Stimulated activated CD8-positive, alpha-beta memory T cell treated with anti-CD3 and anti-CD28 coated beads, Interleukin-2, amount 100 ng/mL, for 1 hour (primary cell): ENCODE data around the gene BAZ1A.
"Not testable (repeated sequence)": the region's sequence is repeated elsewhere in the genome, so short reads cannot be mapped to it uniquely, and the experiment has no call there.

Source experiments
- DNase-seq, 2 donors: peaks; one replicate each; pipeline ENCODE4 v3.0.0-alpha.2; 2020; ENCODE audit warnings: low read depth in 2 of 2

The BAZ1A gene

DNA sequence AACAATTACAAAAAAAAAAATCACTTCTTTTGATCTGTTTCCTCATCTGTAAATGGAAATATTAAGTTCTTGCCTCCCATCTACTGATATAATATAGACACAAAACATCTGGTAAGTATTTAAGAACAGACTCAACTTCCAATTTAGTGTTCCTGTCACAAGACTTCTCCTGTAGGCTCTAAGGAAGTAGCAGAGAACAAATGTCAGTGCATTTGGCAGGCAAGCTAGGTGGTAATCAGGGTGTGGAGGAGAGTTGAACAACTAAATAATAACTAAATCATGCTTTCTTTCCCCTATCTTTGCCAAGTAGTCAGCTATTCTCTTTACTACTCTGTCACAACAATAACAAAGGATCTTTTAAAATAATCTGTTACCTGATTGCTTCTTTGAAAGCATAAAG, 22.1 kb downstream of the BAZ1A start:
- DNase-seq: no peak

DNA sequence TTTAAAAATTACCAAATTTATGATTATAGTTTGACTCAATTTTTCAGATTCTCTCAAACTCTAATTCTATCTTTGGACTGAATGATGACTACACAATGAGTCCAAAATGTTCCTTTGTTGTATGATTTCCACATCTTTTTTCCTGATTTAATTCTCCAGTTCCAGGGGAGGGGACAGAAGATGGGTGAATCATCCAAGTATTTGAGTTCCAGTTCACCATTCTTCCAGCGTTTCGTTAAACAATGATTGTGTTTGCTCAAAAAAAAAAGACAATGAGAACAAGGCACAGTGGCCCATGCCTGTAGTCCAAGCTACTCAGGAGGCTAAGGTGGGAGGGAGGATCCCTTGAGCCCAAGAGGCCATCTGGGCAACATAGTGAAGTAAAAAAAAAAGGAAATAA, 23.8 kb downstream of the BAZ1A start:
- no peak for DNase-seq

DNA sequence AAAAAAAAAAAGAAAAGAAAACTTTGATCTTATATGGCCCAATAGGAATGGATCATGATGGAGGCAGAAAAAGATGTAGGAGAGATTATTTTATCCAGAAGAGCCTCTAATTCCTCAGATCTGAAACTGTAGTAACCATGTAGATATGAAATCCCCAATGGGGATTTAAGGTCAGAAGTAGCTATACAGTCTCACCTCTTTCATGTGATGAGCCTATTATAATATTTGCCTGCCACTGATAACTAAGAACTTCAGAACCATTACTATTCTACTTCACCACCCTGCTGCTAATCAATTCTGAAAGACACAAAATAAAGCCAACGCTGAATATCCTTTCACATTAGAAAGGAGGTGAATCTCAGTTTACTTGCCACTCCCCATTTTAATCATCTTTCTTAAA, 29.3 kb downstream of the BAZ1A start:
- DNase-seq: no peak

DNA sequence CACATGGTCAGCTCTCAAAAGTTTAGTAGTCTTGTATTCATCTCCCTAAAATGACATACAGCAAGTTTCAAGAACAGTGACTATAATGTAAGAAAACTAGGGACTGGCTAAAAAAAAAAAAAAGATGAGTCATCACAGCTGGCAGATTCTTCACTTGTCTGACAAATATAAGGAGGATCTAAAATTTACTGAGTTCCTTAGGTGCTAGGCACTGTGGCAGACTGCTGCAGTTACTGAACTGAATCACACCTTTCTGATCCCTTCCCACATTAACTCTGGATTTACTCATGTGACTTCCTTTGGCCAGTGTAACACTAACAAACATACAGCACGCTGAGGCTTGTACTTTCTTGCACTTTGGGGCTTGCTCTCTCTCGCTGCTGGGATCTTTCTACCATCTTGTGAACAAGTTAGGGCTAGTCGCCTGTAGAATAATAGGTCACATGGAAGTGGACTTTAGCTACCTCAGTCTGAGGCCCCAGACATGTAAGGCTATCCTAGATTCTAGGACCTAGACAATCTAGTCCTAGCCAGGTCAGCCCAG, 32.1 kb downstream of the BAZ1A start:
- no peak for DNase-seq

DNA sequence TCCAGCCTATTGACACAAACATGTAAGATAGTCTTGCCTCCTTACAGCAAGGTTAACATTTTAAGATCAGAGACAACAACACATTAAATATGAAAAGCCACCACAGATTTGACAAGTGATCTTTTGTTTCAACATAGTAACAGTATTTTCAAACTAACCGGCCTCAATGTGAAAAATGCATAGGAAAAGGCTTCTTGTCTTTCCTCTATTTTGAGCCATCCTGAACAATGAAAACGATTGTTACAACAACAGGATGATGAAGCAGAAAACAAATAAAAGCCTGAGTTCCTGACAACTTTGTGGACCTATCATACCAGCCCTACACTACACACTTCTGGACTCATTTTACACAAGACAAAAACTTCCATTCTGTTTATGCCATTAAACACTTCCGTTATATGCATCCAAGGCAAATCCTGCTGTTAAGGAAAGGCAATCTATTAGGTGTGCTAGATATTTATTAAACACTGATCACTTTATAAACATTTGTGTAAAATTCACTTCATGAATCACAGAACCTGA, 37.3 kb downstream of the BAZ1A start:
- DNase-seq: no peak

DNA sequence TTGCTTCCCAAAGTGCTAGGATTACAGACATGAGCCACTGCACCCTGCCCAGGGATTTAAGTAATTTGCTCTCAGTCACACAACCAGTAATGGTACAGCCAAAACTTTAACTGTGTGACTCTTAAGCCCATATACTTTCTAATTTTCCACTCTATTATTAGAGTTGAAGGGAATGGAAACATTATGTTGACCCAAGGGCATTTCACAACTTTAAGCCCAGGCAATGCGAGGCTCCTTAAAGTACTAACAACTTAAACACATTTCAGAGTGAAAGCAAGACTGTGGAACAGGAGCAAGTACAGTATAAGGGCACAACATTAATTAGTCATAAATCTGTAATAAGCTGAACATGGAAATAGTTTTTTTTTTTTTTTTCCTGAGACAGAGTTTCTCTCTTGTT, 39.8 kb downstream of the BAZ1A start:
- DNase-seq: no peak

DNA sequence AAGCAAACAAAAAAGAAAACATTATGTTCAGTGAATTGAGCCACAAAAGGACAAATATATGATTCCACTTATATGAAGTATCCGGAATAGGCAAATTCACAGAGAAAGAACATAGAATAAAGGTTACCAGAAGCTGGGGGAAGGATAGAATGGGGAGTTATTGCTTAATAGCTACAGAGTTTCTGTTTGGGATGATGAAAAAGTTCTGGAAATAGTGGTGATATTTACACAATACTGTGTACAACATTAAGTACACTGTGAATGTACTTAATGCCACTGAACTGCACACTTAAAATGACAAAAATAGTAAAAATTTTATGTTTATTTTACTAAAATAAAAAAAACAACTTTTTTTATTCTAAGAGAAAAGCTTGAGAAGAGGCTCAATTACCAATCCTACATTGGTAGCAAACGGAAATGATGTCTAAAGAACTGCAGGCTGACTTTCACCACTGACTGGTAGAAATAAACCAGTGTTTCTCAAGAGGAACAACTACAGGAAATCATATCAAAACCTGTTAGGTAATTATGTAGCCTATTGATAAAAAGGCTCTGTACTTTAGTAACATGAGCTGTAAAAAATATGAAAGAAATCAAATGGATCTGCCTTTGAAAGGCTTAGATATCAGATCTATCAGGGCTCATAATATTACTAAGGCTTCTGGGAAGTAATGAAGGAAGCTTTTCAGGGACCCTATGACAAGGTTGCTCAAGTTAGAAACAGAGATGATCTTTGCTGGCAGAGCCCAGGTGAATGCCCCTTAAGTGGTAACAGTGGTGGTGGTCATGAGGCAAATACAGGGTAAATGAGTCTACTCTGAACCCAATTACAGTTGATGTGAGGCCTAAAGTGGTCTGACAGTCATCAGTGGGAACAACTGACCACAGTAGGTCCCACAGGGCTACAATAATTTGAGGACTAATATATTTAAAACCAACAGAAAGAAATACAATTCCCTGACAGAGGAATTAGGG, 41.3 kb downstream of the BAZ1A start:
- DNase-seq: no peak

DNA sequence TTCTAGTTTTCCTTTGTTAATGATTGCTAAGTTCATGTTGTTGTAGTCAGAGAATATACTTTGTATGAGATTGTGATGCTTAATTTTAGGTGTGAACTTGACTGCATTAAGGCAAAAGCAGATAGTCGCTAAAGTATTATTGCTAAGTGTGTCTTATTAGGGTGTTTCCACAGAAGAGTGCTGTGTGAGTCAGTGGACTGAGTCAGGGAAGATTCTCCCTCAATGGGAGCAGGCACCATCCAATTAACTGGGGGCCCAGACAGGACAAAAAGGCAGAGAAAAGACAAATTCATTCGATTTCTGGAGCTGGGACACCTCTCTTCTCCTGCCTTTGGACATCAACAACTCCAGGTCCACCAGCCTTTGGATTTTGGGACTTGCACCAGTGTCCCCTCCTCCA, 48.5 kb downstream of the BAZ1A start:
- DNase-seq: no peak

DNA sequence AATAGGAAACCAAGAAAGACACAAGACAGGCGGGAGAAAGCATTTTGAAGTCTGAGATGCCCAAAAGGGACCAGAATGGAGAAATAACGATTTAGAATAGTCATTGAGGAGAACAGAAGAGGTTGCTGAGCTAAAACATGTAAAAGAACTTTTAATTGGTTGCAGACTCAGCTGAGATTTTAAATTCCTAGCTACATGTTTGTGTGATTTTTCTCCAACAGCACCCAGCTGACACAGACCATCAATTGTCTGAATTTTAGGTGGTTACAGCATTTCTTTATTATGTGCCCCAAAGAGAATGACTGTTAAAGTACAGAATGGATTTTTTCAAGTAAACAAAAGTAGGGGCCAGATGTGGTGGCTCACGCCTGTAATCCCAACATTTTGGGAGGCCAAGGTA, 50.3 kb downstream of the BAZ1A start:
- DNase-seq: no peak

DNA sequence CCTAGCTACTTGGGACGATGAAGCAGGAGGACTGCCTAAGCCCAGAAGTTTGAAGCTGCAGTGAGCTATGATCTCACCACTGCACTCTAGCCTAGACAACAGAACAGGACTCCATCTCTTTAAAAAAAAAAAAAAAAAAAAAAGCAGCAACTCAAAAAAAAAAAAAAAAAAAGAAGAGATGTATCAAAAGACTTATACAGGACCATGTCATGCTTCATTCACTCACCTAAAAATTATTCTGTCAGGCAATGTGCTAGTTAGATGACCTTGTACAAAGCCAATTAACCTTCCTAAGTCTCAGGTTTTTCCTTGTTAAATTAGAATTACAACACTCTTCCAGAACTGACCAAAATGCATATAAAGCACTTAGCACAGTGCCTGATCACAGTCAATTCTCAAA, 50.9 kb downstream of the BAZ1A start:
- DNase-seq: no peak

DNA sequence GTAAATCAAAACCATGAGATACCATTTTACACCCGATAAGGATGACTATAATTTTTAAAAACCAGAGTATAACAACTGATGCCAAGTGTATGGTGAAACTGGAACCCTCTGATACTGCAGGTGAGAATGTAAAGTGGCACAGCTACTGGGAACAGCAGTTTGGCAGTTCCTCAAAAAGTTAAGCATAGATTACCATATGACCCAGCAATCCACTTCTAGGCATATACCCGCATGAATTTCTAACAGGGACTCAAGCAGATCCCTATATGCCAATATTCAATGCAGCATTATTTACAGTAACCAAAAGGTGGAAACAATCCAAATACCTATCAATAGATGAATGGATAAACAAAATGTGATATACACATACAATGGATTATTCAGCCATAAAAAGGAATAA, 57.4 kb downstream of the BAZ1A start:
- DNase-seq: no peak

DNA sequence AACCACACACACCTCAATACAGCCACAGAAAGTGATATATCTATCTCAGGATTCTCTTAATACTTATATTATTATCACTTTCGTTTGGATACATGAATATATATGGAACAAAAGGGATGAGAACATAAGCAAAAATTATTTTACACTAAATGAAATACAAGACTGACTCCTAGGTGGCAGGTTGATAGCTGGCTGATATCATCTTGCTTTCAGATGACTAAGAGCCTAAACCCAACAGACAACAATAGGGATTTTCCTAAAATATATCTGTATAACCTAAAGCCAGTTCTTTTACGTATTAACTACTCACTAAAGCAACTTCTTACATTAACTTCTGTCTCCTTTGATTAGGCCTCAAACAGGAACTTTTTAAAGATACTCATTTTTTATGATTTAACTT, 65.1 kb downstream of the BAZ1A start:
- no peak for DNase-seq

DNA sequence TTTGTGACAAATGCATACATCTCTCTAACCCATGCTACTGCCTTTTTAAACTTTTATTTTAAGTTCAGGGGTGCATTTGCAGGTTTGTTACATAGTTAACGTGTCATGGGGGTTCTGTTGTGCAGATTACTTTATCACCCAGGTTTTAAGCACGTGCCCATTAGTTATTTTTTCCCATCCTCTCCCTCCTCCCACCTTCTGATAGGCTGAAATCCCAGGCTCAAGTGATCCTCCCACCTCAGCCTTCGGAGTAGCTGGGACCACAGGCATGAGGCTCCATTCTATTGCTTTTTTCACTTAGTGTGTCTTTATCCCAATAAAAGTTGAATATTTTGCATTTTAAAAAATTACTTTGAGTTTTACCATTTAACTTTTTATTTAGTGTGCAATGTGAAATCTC, 68.9 kb downstream of the BAZ1A start:
- no peak for DNase-seq

DNA sequence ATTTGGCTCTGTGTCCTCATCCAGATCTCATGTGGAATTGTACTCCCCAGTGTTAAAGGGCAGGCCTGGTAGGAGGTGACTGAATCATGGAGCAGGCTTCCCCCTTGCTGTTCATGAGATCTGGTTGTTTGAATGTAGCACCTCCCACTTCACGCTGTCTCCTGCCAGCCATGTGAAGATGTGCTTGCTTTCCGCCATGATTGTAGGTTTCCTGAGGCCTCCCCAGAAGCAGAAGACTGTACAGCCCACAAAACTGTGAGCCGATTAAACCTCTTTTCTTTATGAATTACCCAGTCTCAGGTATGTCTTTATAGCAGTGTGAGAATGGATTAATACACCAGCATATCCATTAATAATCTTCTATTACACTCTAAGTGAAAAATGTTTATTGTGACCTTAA, 70.2 kb downstream of the BAZ1A start:
- DNase-seq: no peak

DNA sequence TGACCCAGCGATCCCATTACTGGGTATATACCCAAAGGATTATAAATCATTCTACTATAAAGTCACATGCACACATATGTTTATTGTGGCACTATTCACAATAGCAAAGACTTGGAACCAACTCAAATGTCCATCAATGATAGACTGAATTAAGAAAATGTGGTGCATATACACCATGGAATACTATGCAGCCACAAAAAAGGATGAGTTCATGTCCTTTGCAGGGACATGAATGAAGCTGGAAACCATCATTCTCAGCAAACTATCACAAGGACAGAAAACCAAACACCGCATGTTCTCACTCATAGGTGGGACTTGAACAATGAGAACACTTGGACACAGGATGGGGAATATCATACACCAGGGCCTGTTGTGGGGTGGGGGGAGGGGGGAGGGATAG, 76.3 kb downstream of the BAZ1A start:
- DNase-seq: not testable (repeated sequence)

DNA sequence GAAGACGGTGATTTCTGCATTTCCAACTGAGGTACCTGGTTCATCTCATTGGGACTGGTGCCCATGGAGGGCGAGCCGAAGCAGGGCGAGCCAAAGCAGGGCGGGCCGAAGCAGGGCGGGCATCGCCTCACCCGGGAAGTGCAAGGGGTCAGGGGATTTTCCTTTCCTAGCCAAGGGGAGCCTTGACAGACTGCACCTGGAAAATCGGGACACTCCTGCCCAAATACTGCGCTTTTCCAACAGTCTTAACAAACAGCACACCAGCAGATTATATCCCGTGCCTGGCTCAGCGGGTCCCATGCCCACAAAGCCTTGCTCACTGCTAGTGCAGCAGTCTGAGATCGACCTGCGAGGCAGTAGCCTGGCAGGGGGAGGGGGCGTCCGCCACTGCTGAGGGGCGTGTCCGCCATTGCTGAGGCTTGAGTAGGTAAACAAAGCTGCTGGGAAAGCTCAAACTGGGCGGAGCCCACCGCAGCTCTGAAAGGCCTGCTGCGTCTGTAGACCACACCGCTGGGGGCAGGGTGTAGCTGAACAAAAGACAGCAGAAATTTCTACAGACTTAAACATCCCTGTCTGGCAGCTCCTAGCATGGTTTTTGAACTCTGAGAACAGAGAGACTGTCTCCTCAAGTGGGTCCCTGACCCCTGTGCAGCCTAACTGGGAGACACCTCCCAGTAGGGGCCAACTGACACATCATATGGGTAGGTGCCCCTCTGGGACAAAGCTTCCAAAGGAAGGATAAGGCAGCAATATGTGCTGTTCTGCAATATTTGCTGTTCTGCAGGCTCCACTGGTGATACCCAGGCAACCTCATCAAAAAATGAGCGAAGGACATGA, 77.2 kb downstream of the BAZ1A start:
- DNase-seq: no peak

DNA sequence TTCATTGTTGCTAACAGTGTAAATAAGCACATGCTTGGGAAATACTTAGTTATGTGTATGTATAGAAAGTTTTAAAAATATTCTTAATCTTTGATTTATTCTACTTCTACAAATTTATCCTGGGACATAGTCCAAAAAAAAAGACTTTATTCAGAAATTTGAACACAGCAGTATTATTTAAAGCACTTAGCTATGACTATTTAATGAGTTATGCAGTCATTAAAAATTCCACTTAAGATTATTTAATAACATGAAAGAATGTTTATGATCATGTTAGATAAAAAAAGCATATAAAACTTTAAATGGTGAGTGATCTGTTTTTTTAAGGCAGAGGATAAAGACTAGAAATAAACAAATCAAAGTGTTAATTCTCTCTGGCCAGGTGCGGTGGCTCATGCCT, 78.3 kb downstream of the BAZ1A start:
- DNase-seq: no peak

DNA sequence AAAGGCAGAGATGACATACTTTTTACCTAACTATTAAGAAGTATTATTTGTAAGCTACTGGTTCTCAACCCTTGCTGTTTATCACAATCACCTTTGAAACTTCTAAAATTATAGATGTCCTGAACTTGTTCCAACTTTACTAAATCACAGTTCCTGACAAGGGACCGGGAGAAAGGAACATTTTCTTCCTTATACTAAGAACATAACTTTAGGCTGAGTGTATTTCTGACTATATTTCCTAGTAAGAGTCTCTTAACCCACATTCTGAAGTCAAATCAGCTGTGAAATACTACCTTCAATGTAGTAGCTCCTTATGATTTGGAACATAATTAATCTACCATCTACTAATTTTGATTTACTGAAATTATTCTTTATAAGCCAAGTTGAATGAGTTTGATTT, 80.2 kb downstream of the BAZ1A start:
- no peak for DNase-seq

DNA sequence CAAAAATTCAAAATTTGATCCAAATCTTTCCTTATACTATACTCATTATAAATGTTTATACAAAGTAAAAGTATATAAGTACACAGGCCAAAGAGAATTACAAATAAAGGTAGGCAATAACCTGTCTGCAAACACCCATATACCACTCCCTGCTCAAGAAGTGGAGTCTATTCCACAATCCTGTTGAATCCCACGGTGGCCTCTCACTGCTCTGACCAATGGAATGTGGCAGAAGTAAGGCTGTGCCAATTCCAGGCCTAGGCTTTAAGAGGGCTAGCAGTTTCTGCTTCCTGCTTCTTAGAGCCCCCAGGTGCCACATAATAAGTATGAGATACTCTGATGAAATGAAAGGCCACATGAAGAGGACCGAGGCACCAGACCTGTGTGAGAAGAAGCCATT, 80.9 kb downstream of the BAZ1A start:
- DNase-seq: no peak

DNA sequence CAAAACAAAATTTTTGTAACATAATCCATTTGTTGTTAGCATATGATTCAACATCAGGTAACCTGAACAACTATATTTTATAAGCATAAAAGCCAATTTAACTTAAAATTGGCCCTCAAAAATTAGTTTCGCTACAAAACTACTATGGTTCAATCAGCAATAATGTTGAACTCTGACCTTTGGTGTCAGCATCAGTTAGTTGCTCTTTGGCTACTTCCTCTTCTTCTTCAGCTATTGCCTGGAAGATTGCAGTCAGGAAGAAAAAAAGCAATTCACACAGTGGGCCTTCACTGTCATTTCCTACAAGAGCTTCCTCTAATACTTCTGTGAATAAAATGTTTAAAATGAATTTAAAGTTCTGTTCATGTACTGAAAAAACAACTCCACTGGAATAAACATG, 82.6 kb downstream of the BAZ1A start:
- no peak for DNase-seq

DNA sequence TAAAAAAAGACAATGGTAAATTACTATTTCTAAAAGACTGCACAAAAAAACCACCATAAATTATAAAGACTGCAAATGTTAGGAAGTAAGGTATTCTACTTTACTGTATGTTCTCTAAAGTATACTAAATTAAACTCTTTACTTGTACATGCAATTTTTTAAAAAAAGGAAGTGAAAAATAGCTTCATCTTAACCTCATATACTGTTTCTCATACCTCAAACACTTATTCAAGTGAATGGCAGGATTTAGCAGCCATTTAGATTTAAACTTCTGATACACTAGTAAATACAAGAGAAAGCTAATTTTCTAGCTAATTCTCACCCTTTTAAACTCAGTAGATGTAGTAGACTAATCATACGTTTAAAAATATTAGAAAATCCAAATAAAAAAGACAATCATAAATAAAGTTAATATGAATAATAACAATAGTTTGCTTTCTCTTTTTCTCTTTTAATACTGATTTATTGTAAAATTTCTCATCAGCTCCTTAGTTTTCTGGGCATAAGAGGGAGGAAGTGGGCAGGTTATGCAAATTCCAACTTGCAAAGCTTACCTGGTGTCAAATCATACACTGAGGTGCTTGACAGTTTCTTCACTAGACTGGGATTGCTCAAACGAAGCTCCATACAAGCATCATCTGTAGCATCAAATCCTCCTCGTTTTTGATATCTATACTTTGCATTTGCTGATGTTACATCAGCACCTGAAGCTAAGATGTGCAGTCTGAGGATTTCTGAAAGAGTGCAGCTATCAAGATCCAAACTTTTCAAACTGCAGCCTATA, 89.7 kb downstream of the BAZ1A start:
- no peak for DNase-seq

DNA sequence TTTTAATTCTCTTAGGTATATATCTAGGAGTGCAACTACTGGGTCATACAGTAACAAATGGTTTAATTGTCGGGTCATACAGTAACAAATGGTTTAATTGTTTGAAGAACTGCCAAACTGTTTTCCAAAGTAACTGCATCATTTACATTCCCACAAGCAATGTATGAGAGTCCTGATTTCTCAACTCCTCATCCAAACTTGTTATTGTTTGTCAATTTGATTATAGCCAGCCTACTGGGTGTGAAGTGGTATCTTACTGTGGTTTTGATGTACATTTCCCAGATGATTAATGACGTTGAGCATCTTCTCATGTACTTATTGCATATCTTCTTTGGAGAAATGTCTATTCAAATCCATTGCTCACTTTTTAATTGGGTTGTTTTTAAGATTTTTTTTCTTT, 93.1 kb downstream of the BAZ1A start:
- DNase-seq: no peak
